GM19468 (cell line): Measurements from ENCODE around the gene STK17B.
"Not testable (repeated sequence)": the region's sequence is repeated elsewhere in the genome, so short reads cannot be mapped to it uniquely, and the experiment has no call there.

Experiments used
- ATAC-seq: cut with Tn5 transposase; IDR thresholded peaks from one replicate; pipeline ENCODE4 v1.9.1; 2021; ENCODE audit warnings: mild to moderate bottlenecking, moderate library complexity, moderate number of reproducible peaks; ENCODE audit not compliant: unreplicated experiment; ENCODE audit errors: extremely low read depth

The STK17B gene

DNA sequence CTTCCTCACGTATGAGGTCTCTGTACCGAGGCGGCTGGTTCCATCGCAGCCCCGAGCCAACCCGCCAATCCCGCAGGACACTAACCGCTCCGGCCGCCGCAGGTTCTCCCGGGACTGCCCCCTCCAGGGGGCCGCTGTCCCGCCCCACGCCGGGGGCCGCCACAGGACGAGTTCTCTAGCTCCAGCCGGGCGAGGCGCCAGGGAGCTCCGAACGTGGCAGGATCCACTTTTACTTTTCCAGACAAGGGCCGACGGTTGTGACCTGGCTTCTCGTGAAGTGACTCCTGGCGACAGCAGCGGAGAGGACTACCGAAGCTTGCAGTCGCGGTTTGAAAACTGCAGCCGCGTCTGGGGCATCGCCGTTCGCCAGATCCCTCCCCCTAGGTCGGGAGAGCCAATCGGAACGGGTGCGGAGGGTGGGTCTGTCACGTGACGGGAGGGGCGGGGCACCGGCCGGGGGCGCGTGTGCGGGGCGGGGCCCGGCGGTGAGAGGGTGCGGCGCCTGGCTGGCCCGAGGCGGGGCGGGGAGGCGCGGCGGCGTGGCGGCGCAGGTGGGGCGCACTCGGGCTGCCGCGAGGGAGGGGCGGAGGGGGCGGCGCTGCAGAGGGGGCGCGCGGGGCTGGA, at the start of gene STK17B:
Gene STK17B (minus strand): TSS at position 331 of the 624 bp plus-strand sequence. CDS start 8,195 bp downstream, outside the sequence.
- peak; percentile 50 for ATAC-seq

DNA sequence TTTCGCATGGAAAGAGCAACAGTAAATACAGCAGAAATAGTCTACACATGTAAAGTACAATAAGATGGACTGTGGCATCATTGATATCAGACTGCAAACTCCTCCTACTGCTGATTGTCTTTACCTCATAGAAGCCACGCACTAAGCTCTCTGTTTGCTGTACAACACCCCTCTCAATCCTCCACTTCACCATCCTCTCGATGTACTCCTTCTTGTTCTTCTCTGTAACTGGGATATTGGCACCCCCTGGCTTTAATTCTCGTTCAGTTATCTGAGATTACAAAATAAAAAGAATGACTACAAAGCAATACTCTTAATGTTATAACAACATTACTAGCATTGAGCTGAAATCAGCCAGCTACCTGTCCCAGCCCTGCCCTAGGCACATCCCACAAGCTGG, 49.3 kb upstream of the STK17B start:
- no peak for ATAC-seq

DNA sequence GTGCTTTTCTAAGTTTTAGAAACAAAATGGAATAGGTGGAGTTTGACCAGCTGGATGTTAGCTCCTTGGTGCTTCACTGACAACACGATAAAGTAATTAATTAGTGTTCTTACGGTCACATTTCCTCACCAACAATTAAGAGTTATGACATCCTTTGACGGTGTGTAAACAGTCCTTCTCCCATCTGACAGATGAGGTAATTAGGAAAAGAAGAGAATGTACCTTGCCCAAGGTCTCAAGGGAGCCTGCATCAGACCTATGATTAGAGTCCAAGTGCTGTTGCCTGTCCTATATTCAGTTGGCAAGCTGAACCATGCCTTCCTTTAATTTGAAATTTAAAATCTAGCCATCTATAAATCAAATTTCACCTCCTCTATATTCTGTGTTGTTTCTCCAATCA, 48.3 kb upstream of the STK17B start:
- ATAC-seq = no peak

DNA sequence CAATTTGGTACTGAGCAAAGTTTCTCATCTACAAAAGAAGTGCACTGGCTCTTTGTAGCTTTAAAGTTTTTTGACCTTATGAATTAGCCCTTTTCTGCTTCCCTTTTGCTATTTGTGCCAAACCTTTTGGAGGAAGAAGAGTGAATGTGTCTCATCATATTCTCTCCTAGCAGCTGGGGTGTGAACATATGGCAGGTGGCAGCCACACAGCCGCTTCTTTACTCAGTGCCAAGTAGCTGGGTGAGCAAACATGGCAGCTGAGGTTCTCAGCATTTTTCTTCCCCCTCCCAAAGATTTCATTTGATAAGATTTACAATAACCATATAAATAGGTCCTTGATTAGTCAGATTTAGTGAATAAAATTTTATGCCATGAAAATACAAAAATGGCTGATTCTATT, 46.7 kb upstream of the STK17B start:
- ATAC-seq = no peak

DNA sequence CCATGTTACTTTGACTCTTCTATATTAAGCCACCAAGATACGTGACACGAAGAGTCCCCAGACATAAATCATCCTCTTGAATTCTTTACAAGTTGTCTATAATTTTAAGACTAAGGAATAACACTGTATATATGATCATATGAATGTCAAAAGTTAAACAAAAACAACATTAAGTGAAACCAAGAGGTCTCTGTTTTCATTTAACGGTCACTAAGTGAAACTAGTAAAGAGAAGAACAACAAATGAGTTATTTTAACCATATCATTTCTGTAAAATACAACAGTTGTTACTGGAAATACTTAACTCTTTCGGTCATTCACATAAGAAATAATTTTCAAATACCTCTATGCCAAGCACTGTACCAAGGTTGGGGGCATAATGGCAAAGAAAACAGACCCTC, 45.7 kb upstream of the STK17B start:
- no peak for ATAC-seq

DNA sequence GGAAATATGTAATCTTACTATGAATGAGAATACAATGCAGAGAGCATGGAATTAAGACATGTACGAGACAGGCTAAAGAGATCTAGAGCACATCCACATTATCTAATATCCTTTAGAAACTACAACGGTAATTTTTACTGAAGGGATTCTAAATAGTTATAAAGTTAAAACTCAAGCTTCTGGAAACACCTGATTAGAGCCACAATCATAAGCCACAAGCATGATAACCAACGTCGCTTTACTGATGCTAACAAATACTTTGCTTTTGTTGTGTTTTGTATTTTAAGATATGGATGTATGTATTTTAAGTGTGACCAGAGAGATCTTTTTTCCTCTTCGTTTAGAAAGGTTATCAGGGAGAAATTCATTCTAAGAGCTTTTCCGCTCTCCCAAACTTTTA, 44.0 kb upstream of the STK17B start:
- ATAC-seq = no peak

DNA sequence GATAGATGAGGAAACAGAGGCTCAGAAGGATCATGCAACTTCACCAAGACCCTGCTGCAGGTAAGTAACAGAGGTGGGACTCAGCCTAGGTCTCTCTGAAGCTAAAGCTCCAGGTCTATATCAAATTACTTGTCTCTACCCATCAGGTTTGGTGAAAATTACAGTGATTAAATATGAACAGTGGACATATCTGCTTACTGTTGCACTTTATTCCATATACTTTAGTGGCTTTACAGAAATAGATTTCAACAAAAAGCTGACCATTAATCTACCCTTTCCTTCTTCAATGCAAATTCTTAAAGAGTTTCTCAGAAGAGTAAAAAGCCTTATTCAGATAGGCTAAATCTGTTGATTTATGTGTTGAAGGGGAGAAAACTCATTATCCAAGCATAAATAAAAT, 42.8 kb upstream of the STK17B start:
- ATAC-seq = no peak

DNA sequence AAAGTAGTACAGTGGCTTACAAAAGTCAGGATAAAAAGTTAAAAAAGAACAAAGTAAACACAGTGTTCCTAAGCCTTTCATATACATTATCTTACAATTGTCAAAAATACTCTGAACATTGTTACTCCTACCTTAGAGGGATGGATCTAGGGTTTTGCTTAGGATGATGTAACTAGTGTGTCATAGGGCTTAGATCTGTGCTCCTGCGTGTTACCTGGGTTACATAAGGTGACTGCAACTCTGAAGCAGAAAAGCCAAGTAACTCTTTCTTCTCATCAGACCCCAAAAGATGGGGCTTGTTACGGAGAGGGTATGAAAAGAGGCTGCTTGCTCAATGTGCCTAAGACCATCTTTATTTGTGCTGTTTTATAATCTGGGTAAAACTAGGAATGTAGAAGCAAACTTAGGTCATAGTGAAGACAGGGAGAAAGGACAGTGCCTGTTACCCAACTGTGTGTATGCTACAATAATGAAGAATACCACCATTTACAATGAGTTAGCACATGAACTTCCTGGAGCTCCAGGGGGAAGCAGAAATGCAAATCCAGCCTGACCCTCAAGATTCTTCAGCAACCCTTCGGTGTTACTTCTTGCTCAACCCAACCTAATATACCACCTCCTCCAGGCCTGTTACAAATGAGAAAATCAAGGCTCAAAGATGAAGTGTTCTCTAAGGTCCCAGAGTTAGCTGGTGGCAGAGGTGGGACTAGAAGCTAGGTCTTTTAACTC, 42.0 kb upstream of the STK17B start:
- no peak for ATAC-seq

DNA sequence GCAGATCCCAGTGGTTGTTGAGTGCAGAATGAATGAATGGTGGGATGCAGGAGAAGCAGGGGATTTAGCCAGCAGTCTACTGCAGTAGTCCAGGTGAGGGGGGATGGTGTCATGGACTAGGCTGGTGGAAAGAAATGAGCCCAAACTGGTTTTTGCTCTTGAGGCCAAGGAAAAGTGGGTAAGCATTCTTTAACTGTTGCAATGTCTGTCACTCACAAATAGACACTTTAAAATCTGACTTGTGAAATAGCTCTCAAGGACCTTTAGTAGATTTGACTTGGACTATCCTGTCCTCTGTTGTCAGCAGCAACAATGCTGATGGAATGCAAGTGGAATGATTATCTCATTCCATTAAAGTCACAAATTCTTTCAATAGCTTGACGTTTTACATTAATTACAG, 37.5 kb upstream of the STK17B start:
- no peak for ATAC-seq

DNA sequence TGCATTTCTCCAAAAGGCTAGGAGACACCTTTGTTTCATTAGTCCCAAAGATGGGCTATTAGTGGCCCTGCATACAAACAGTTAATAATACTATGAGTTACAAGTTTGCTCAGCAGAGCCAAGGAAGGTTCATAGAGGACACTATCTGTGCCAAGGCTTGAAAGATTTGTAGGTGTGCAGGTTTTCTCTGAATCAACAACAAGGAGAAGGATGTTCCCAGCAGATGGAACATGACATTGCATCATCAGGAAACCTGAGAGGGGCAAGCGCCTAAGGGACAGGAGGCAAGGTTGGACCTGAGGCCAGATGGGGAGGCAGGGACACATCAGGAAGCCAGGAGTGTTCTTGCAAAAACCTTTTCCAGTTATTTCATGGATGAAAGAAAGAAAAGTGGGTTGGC, 35.4 kb upstream of the STK17B start:
- no peak for ATAC-seq

DNA sequence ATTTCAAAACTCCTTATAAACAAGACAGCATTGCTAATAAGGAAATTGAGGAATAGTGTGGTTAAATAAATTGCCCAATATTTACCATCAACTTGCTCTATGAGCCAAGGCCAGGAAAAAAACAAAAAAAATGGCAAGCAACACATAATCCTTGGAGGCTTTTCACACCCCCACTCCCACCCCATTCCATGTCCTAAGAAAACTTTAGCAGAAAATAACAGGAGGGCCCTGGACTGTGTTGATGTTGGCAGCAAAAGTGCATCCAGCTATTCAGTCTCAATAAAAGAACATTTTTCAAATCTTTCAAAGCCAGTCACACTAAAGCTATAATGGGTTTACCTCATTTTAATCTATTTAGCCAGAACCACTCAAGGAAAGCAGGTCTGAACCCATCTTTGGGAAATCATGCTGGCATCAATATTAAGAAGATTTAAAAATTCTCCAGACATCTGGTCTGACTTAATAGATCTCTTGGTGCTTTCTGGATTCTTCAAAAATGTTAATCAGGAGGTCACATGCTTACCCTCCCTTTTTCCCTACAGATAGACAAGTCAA, 34.6 kb upstream of the STK17B start:
- ATAC-seq = no peak

DNA sequence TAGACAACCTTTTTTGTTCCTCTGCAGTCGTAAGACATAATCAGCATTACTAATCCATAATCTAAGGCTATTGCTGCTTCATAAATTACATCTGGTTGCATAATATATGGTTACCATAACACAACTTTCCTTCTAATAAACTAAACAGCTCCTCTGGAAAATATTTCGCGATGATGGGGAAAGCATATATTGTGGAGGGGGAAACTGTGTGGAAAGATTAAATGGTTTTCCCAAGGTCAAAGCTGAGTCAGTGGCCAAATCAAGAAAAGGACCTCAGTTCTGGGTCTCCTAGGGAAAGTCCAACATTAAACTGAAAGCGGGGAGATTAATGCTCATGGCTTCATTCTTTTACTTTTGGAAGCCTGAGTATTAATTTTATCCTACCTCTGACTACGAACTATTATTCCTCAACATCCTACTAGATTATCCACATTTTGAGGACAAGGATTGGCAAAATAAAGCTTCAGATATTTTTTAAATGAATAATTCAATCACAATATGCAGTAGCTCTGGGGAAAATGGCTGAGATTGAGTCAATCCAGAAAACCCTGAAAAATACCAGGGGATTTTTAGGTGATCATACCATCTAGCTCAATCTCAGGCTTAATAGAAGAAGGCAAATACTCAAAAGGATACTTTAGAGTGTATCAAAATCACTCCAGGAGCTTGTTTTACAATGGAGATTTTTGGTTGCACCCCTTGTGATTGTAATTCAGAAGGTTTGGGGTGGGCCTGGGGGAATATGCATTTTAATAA, 33.8 kb upstream of the STK17B start:
- no peak for ATAC-seq

DNA sequence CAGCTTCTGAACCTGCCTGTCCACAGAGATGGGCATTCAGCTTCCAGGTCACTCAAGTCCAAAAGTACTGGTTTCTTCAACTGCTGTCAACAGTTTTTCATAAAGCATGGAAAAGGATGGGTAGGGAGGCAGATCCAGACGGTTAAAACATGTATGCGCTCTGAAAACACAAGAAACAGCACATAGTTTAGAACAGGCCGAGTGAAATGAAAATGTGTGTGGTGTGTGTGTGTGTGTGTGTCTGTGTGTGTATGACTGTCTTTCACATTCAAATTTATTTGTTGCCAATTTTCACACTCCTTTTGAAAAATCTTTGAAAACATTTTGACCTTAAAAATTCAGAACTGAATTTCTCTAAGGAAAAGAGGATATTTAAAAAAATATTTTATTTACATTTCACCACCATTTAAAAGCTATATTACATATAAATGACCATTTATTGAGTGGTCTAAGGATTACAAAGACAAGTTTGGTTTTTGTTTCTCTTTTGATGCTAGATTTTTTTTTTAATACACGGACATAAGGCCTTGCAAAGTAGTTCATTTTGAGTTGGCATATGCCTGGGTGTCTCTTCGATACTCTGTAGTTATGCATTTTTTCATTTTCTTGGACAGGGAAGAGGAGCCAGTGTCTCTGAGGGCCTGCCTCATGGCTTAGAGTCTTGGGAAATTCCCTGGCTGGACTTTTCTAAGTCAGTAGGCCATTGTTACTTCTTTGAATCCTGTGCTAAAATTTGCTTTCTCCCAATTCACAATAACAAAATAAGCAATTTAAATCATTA, 30.0 kb upstream of the STK17B start:
- no peak for ATAC-seq

DNA sequence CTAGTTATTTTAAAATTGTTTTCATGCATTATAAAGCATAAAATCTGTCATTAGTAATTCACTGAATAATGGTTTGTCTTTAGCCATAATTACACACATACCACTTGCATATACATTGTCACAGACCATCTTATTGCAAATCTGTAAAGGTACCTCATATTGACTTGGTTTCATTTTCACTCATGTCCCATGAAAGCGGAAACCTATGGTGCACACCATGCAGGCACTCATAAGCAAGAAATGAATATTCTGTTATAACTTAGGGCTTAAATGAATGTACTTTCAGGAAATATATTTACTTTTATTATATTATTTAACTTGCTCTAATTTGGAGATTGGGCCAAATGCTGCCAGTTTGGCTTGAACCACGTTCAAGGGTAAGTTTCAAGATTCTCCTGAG, 29.2 kb upstream of the STK17B start:
- ATAC-seq = peak; percentile 99

DNA sequence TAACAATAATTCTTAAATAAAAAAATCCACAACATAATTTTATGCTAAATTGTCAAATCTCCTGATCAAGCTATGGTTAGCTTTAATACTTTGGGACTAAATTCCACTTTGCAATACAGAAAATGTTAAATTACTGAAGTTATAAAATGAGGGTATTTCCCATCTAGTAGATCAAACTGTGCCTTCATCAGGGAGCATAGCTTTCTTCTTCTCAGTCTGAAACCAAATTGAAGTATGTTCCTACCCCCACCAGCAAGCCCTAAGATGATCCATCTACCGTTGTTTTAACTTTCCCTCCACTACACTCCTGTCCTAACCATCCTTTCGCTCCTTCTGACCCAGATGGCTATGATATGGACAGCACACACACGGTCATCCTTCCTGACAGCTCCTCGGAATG, 24.4 kb upstream of the STK17B start:
- ATAC-seq = no peak

DNA sequence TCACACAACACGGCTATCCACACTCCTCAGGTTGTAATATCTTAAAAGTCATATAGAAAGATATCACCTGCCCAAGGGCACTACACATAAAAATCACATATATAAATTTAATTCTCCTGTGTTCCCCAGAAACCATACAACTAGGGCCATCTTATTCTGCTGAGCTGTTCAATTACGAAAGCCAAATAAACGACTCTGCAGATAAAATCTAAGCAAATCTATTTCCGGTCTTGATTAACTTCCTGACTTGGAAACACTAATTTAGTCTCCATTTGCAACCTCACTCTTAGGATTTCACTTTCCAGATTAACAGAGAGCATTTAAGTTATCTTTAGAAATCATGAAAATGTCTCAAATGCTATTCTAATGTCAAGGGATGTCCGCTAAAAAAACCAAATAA, 23.9 kb upstream of the STK17B start:
- ATAC-seq = no peak

DNA sequence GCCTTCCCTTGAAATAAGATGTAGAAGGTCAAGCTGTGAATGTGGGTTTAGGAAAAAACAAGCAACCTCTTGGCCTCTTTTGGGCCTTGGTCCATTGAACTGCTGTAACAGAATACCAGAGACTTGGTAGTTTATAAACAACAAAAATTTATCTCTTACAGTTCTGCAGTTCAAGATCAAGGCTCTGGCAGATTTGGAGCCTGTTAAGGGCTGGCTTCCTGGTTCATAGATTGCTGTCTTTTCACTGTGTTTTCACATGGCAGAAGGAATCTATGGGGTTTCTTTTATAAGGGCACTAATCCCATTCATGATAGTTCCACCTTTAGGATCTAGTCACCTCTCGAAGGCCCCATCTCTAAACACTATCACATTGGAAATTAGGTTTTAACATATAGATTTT, 20.2 kb upstream of the STK17B start:
- ATAC-seq = no peak

DNA sequence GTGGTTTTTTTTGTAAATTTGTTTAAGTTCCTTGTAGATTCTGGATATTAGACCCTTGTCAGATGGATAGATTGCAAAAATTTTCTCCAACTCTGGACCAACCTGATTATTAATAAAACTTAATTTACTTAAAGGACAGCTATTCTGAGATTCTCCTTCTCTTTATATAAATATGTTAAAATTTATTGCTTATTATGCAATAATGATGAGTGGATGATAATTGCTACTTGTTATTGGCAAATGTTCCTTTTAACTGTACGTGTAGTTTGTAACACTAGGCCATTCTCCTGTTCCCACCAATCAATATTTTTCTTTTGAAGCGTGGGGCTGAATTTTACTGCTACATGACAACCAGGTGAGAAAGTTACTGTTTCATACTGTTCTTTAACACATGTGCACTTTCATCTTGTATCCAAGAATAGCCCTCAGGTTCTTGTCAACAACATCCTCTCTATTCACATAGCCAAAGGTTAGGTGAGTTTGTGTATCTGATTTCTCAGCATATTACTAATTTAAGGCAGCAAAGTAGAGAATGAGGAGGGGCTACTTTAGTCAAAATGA, 16.6 kb upstream of the STK17B start:
- peak; percentile 51 for ATAC-seq

DNA sequence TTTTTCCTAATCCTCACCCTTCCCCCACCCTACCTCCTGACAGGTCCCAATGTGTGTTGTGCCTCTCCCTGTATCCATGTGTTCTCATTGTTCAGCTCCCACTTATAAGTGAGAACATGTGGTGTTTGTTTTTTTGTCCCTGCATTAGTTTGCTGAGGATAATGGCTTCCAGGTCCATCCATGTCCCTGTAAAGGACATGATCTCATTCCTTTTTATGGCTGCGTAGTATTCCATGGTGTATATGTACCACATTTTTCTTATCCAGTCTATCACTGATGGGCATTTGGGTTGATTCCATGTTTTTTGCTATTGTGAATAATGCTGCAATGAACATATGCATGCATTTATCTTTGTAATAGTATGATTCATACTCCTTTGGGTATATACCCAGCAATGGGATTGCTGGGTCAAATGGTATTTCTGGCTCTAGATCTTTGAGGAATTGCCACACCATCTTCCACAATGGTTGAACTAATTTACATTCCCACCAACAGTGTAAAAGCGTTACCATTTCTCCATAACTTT, 15.9 kb upstream of the STK17B start:
- ATAC-seq = not testable (repeated sequence)
